EL (cell line): ENCODE data around the gene FILIP1L.

Experiments
- DNase-seq: peaks from one replicate; pipeline ENCODE4 v3.0.0-alpha.2; 2016

Gene FILIP1L

GRCh38 chr3:99966662-99967416 lies 147.5 kb downstream of the FILIP1L start:
- peak; percentile 23 for DNase-seq

DNA sequence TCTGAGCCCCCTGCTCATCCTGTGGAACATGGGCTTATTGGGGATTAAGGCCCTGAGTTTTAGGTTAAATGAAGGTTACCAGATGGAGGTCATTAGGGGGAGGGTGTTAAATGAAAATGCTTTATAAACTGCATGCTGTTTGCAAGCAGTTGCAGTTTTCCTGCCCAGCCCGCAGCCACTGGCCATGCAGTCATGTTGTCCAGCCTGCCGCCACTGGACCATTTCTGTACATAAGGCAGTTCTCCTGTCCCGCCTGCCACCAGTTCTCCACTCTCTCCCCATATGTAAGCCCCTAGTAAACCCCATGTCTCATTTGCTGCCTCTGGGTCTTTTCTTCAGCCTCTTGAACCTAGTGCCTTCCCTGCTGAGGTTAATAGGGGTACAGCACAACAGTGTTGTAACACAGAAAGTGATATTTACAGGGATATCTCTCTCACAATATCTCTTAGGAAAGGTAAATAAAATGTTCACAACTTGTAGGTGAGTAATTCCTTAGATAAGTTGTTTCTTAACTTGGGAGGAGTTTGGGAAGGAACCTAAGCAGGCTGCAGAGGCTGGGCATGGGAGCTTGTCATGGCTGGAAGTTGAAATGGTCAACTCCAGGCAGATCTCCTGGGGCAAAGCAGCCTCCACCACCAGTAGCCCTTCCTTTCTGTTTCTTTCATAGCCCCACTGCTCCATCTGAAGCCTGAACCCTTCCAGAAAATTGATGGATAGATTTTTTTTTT lies 148.5 kb downstream of the FILIP1L start:
- DNase-seq: no peak

- peak; percentile 17 for DNase-seq
These were observed 149.2 kb downstream of the FILIP1L start for GRCh38 chr3:99965077-99965476.

DNA sequence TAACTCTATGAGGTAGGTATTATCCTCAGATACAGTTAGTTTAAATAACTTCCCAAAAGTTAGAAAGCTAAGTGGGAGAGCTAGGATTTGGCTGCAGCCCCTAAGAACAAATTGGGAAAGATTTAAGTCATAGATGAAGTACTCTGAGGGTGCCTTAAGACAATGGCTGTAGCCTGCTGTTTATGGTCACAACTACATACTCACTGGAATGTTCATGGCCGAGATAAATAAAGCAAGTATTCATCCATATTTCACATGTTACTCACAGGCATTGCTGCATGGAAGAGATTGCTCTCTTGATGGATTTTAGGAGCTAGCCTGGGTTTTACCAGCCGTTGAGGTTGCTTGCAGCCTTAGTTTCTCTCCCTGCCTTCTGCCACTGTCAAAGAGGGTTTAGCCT lies 151.6 kb downstream of the FILIP1L start:
- peak; percentile 74 for DNase-seq

GRCh38 chr3:99961756-99962515 lies 152.4 kb downstream of the FILIP1L start:
- no peak for DNase-seq

GRCh38 chr3:99960941-99961340 lies 153.4 kb downstream of the FILIP1L start:
- peak; percentile 67 for DNase-seq

DNA sequence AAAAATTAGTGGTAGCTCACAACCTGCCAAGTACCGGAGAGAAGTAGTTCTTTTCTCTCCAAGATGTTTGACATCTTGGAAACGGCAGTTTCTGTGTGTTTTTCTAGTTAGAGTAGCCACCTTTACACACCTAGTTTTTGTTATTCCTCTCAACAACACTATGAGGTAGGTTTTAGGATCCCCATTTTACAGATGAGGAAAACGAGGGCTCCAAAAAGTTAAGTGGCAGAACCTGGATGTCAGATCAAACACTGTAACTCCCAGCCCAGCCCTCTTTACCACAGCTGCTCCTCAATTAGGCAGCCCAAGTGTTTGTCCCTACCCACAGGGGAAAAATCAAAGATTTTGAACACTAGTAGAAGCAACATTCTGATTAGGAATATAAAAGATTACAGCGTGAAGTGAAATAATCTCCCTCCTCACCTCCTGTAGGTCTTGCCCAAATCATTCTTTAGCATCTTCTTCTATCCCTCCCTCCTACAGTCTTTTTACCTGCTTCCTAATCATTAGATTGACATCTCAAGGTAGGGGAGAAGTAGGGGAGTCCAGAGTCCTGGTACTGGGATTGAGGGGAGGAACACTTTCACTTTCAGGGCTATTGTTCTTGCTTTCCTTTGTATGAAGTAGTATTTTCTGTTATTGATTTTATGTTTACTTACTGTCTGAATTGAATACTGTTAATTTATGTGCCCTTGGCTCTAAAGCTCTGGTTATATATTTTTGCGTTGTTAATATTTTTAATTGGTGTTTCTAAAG lies 154.0 kb downstream of the FILIP1L start:
- DNase-seq: no peak

DNA sequence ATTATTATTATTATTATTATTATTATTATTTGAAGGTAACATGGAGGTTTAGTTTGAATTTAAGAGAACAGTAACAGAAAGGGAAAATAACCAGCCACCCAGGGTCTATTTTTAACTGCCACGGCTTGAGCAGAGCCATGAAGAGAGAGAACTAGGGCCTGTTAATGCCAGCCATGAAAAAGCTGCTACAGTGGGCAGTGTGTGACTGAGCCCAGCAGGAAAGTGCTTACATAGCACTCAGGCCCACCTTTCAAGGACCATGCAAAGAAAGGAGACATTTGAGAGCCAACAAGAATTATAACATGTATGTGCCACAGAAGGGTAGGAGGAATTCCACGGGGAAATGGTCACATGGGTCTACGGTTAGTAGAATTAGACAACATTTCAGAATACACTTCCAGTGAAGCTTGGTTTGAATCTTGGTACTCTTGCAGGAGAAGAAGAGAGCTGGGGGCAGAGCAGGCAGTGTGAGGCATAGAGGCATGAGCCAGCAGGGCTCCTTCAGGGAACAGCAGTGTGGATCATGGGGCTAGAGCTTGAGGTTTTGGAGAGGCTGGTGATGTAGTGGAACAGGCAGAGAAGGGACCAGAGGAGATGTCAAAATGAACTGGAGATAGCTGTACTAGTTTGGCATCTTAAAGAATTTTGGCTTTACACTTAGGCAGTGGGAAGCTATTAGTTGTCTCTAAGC lies 155.9 kb downstream of the FILIP1L start:
- DNase-seq: no peak

DNA sequence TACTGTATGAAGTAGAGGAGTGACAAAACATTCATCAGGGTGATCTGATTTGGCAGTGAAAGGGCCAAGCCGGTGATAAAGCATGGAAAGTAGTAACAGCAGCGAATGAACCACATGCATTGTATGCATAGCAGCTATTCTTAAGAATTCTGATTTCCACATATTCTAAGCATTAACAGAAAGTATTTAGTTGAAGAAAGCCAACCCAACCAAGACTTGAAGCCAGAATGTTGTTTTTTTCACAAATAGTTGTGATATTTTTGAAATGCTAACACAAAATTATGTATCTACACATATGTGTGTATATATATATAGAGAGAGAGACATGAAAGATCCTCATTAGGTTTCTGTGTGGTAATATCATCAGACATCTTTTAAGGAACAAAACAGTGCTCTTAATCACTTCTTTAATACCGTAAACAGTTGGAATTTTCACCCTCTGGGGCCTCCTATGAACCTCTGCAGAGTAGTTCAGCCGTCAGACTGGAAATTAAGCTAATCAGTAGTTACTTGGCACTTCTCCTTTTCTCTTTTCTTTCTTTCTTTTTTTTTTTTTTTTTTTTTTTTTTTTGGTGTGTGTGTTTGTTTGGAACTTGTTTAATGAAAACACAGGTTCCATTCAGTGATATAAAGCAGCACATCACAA lies 157.0 kb downstream of the FILIP1L start:
- DNase-seq: no peak

DNA sequence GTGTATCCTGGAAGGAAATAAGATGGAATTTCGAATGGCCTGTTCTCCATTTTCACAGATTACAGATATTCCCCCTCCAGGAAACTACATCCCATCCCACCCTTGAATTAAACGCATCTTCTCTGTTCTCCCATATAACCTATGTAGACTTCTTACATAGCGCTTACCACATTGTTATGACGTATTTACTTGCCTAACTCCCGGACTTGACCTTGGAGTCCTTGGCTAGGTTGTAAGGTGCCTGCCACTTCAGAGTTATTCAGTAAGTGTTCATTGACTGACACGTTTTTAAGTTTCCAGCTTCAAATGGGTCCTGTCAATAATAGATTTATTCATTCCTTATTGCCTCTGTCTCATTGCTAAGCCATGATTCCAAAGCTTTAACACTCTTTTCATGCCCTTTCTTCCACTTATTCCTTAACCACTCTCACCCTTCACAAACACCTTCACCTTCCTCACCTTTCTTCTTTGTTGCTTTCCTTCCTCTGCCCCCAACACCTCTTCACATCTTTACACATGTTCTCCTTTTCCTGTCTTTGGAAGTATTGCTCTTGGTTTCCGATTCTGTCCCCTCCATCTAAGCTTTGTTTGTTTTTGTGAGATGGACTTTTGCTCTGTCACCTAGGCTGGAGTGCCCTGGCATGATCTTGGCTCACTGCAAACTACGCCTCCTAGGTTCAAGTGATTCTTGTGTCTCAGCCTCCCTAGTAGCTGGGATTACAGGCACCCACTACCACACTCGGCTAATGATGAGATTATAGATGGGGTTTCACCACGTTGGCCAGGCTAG lies 158.3 kb downstream of the FILIP1L start:
- no peak for DNase-seq

DNA sequence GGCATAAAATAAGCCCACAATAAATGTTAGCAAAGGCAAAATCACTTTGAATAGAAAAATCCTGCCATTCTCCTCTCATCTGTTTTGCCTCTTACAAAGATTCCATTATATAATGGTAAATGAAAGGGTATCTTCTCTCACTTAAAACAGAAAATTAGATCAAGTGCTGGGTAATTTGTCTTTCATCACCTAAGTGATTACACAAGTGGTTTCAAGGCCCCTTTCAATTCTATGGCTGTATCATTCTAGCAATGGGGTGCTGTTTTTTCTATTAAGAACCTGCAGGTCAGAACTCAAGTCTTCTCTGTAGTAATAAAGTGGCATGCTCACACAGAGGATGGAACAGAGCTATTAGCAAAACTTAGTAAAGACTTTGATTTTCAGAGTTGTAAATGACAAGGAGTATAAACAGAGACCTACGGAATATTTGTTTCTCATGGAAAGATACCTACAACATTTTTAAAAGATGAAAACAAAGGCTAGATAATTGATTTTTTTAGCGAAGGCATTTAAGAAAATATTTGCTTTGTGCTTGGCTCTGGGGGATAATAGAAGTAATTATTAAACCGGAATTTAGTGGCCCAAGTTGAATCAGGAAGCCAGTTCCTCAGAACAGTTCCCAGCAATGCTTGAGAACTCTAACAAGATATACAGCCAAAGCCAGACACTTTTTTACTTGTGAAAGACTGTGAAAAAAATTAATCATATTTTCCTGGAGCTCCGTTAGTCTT lies 159.2 kb downstream of the FILIP1L start:
- DNase-seq: no peak

DNA sequence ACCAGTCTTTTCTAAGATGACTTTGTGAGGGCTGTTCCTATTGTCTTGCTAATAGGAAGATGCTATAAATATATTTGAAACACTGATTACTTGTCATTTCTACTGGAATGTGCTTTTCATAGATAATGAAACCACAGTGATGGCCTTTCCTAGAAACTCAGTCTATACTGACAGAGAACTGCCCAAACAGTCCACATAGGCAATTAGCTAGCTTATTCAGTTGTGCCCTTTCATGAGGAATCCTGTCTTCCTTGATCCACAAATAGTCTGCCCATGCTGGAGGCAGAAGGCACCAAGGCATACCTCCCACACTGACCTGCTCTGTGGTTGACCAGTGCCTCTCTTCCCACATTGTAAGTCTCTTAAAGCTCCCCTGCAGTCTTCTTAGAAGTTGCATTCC lies 160.7 kb downstream of the FILIP1L start:
- peak; percentile 23 for DNase-seq

DNA sequence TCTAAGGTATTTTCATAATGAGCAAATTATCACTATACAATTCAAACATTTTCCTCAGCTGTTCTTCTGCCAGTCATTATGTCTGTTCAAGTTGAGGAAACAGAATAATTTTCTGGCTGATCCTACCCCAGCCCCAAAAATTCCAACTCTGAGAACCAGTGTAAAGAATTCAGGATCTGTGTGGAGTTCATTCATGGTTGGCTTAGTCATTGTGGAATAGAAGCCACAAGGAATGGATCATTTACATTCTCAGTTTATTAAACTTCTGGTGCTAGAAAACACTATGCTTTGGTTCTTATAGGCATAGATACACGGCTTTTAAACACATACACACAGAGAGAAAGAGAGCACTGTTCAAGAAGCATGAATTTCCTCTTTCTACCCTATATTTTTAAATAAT lies 162.0 kb downstream of the FILIP1L start:
- peak; percentile 82 for DNase-seq

GRCh38 chr3:99951701-99952100 lies 162.6 kb downstream of the FILIP1L start:
- peak; percentile 23 for DNase-seq

GRCh38 chr3:99950921-99951320 lies 163.4 kb downstream of the FILIP1L start:
- no peak for DNase-seq

- DNase-seq: no peak
These were observed 164.2 kb downstream of the FILIP1L start for GRCh38 chr3:99949956-99950670.

DNA sequence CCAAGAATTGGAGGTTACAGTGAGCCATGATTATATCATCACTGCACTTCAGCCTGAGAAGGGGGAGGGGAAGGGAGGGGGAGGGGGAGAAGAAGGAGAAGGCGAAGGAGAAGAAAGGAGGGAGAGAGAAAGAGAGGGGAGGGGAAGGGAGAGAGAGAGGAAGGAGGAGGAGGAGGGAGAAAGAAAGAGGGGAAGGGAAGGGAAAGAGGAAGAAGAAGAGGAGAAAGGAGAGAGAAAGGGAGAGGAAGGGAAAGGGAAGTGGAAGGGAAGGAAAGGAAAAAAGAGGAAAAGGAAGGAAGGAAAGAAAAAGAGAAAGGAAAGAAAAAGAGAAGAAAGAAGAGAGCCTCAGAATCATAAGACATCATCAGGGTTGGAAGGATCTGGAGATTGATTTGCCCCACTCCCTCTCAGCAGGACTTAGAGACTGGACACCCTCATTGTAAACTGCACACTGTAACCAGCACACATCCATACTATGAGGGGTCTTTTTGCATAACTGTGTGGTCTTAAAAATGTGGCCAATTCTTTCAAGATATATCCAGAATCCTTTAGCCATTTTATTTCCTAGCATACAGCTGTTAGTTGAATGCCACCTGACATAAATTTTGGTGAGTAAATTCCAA lies 165.7 kb downstream of the FILIP1L start:
- no peak for DNase-seq

DNA sequence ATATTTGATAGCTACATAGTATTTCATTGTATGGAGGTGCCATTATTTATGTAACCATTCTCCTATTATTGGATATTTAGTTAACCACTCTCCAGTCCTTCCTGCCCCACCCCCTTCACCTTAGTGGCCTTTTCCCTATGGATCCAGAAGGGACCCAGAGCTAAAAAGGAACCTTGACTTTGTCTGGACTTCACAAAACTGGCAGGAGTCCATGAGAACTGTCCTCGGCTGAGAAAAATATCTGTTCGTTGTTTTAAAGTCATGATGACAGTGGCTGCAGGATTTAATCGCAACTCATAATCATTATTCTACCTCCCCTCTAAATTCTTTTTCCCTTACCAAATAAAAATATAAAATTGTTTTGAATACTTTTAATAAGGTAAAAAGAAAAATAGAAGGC lies 166.9 kb downstream of the FILIP1L start:
- no peak for DNase-seq
